Measurements from ENCODE around the gene STX1A. TPM values are rescaled to one million over a fixed set of nuclear protein-coding genes. Genes with fewer than 3 reads are reported as not detected.
"Not testable (repeated sequence)": the region's sequence is repeated elsewhere in the genome, so short reads cannot be mapped to it uniquely, and the experiment has no call there.

The STX1A gene
- total RNA-seq, 2 experiments from 2014 or later: 16.6 to 16.8 TPM

- ChIA-PET POLR2A (interaction anchor here (0.6 to 1.2 kb wide), 2 partner anchors 19 to 22 kb away, joined by 3 read pairs; partner anchors contain the start of gene ABHD11), CTCF (interaction anchor here (0.6 to 1.4 kb wide), 5 partner anchors 19 to 136 kb away, joined by 3 to 4 read pairs (median 3); no protein-coding TSS in a partner anchor)
- H3K4me1 Mint-ChIP-seq: peaks cover 34% of the 10 kb centered on the region
- no peak for ATAC-seq
- peaks cover 4% of the 10 kb centered on the region for H3K27me3 Mint-ChIP-seq
- H3K36me3 Mint-ChIP-seq (ENCODE audit: low read depth): peaks cover 3% of the 10 kb centered on the region
- H3K27ac Mint-ChIP-seq: no peak overlapping the region
- H3K9me3 Mint-ChIP-seq (ENCODE audit: low read depth): no peaks in the 10 kb centered on the region
- DNase-seq: no peak
- peak overlapping the region; percentile 47 for H3K4me3 Mint-ChIP-seq
- intact Hi-C loops (cut with DNase I, micrococcal nuclease): loop anchor here (1.0 to 5.0 kb wide), 9 partner anchors 15 to 162 kb away; partner anchors contain the start of genes BUD23 (in 2 of the 2), DNAJC30 (in 2 of the 2), ABHD11 (in 1 of the 2) and BCL7B (in 1 of the 2)
Measured at GRCh38 chr7:73719806-73720169, 319 bp upstream of the STX1A start.

- H3K4me1 Mint-ChIP-seq: peaks cover 34% of the 10 kb centered on the region
- POLR2A ChIA-PET: interaction anchor here (0.6 to 2.0 kb wide), 4 partner anchors 12 to 33 kb away, joined by 3 to 17 read pairs (median 3); partner anchors contain the start of gene ABHD11
- no peaks in the 10 kb centered on the region for H3K9me3 Mint-ChIP-seq (ENCODE audit: low read depth)
- peak overlapping the region; percentile 75 for H3K4me3 Mint-ChIP-seq
- ATAC-seq: no peak
- peaks cover 4% of the 10 kb centered on the region for H3K27me3 Mint-ChIP-seq
- intact Hi-C loops (cut with DNase I, micrococcal nuclease): loop anchor here (1.0 to 5.0 kb wide), 7 partner anchors 14 to 196 kb away; partner anchors contain the start of genes BAZ1B (in 2 of the 2), VPS37D (in 2 of the 2), ABHD11 (in 1 of the 2) and BUD23 (in 1 of the 2)
- DNase-seq: peak; percentile 62
- peaks cover 3% of the 10 kb centered on the region for H3K36me3 Mint-ChIP-seq (ENCODE audit: low read depth)
- CTCF ChIA-PET: interaction anchor here (0.8 to 3.8 kb wide), 4 partner anchors 16 to 265 kb away, joined by 3 to 21 read pairs (median 5); no protein-coding TSS in a partner anchor
- peak overlapping the region; percentile 66 for H3K27ac Mint-ChIP-seq
Measured at GRCh38 chr7:73718438-73718881, 1.0 kb downstream of the STX1A start.

GRCh38 chr7:73717991-73718405 is 1.5 kb downstream of the STX1A start:
- Mint-ChIP-seq H3K4me3 (peak overlapping the region; percentile 75), H3K36me3 (ENCODE audit: low read depth) (peaks cover 6% of the 10 kb centered on the region), H3K9me3 (ENCODE audit: low read depth) (no peaks in the 10 kb centered on the region), H3K27ac (peak overlapping the region; percentile 66), H3K27me3 (peaks cover 4% of the 10 kb centered on the region), H3K4me1 (peaks cover 36% of the 10 kb centered on the region)
- ChIA-PET CTCF (interaction anchor here (0.8 to 3.8 kb wide), 5 partner anchors 10 to 265 kb away, joined by 3 to 21 read pairs (median 4); no protein-coding TSS in a partner anchor), POLR2A (interaction anchor here (0.6 to 2.0 kb wide), 5 partner anchors 11 to 196 kb away, joined by 3 to 17 read pairs (median 3); partner anchors contain the start of genes ABHD11 and BAZ1B)
- ATAC-seq: peak; percentile 62
- DNase-seq: peak; percentile 89
- intact Hi-C loops (cut with DNase I, micrococcal nuclease): loop anchor here (1.0 to 5.0 kb wide), 7 partner anchors 13 to 196 kb away; partner anchors contain the start of genes BAZ1B (in 2 of the 2), VPS37D (in 2 of the 2), ABHD11 (in 1 of the 2) and BUD23 (in 1 of the 2)

- H3K27me3 Mint-ChIP-seq: peaks cover 4% of the 10 kb centered on the region
- ChIA-PET POLR2A (interaction anchor here (0.6 to 2.0 kb wide), 5 partner anchors 11 to 195 kb away, joined by 3 to 17 read pairs (median 3); partner anchors contain the start of genes ABHD11 and BAZ1B), CTCF (interaction anchor here (0.5 to 3.8 kb wide), 6 partner anchors 9 to 698 kb away, joined by 3 to 21 read pairs (median 4); no protein-coding TSS in a partner anchor)
- DNase-seq: no peak
- no peak for ATAC-seq
- no peaks in the 10 kb centered on the region for H3K9me3 Mint-ChIP-seq (ENCODE audit: low read depth)
- H3K27ac Mint-ChIP-seq: peak overlapping the region; percentile 66
- intact Hi-C loops (cut with DNase I, micrococcal nuclease): loop anchor here (5.0 kb wide), 2 partner anchors 50 to 95 kb away; partner anchors contain the start of genes MLXIPL (in 1 of the 2) and VPS37D (in 1 of the 2)
- H3K4me1 Mint-ChIP-seq: peaks cover 39% of the 10 kb centered on the region
- peaks cover 7% of the 10 kb centered on the region for H3K36me3 Mint-ChIP-seq (ENCODE audit: low read depth)
- peak overlapping the region; percentile 75 for H3K4me3 Mint-ChIP-seq
Measured at GRCh38 chr7:73717025-73717807, 2.3 kb downstream of the STX1A start.

- no peak overlapping the region for H3K4me3 Mint-ChIP-seq
- H3K4me1 Mint-ChIP-seq: peaks cover 39% of the 10 kb centered on the region
- H3K36me3 Mint-ChIP-seq (ENCODE audit: low read depth): peaks cover 7% of the 10 kb centered on the region
- POLR2A ChIA-PET: interaction anchor here (1.9 to 2.0 kb wide), 2 partner anchors 10 to 13 kb away, joined by 4 to 17 read pairs; no protein-coding TSS in a partner anchor
- peaks cover 4% of the 10 kb centered on the region for H3K27me3 Mint-ChIP-seq
- peak overlapping the region; percentile 14 for H3K27ac Mint-ChIP-seq
- H3K9me3 Mint-ChIP-seq (ENCODE audit: low read depth): no peaks in the 10 kb centered on the region
- CTCF ChIA-PET: interaction anchor here (1.4 to 3.8 kb wide), 4 partner anchors 8 to 110 kb away, joined by 4 to 21 read pairs (median 6); no protein-coding TSS in a partner anchor
- intact Hi-C loops (cut with DNase I, micrococcal nuclease): loop anchor here (5.0 kb wide), 2 partner anchors 49 to 94 kb away; partner anchors contain the start of genes MLXIPL (in 1 of the 2) and VPS37D (in 1 of the 2)
- ATAC-seq (no peak), DNase-seq (no peak)
Measured at GRCh38 chr7:73716318-73716890, 3.1 kb downstream of the STX1A start.

- ATAC-seq (peak; percentile 77), DNase-seq (peak; percentile 90)
- Mint-ChIP-seq H3K27ac (no peak overlapping the region), H3K36me3 (ENCODE audit: low read depth) (peaks cover 7% of the 10 kb centered on the region), H3K27me3 (peaks cover 2% of the 10 kb centered on the region), H3K9me3 (ENCODE audit: low read depth) (no peaks in the 10 kb centered on the region), H3K4me1 (peaks cover 39% of the 10 kb centered on the region), H3K4me3 (no peak overlapping the region)
- ChIA-PET CTCF (interaction anchor here (1.4 to 3.8 kb wide), 4 partner anchors 8 to 109 kb away, joined by 4 to 21 read pairs (median 6); no protein-coding TSS in a partner anchor), POLR2A (interaction anchor here (0.5 to 1.9 kb wide), 3 partner anchors 12 to 59 kb away, joined by 3 to 5 read pairs (median 4); no protein-coding TSS in a partner anchor)
- intact Hi-C loops (cut with DNase I, micrococcal nuclease): loop anchor here (1.0 to 5.0 kb wide), 4 partner anchors 9 to 136 kb away; partner anchors contain the start of genes MLXIPL (in 1 of the 2) and VPS37D (in 1 of the 2)
Measured at GRCh38 chr7:73715648-73716317, 3.7 kb downstream of the STX1A start.

- POLR2A ChIA-PET; DNase-seq; H3K27ac Mint-ChIP-seq; H3K36me3 Mint-ChIP-seq (ENCODE audit: low read depth); H3K27me3 Mint-ChIP-seq; H3K9me3 Mint-ChIP-seq (ENCODE audit: low read depth); intact Hi-C loops (cut with DNase I, micrococcal nuclease); H3K4me3 Mint-ChIP-seq; ATAC-seq: not testable (repeated sequence)
- peaks cover 35% of the 10 kb centered on the region for H3K4me1 Mint-ChIP-seq
- CTCF ChIA-PET: interaction anchor here (1.3 to 3.1 kb wide), 3 partner anchors 12 to 45 kb away, joined by 4 to 16 read pairs (median 5); no protein-coding TSS in a partner anchor
Measured at GRCh38 chr7:73713319-73713718, 6.2 kb downstream of the STX1A start.

GRCh38 chr7:73712773-73713172 is 6.7 kb downstream of the STX1A start:
- H3K27ac Mint-ChIP-seq: no peak overlapping the region

GRCh38 chr7:73708961-73709549 is 10.4 kb downstream of the STX1A start:
- Mint-ChIP-seq H3K4me1 (peaks cover 20% of the 10 kb centered on the region), H3K27me3 (no peaks in the 10 kb centered on the region), H3K4me3 (no peak overlapping the region), H3K36me3 (ENCODE audit: low read depth) (peaks cover 6% of the 10 kb centered on the region), H3K27ac (no peak overlapping the region), H3K9me3 (ENCODE audit: low read depth) (no peaks in the 10 kb centered on the region)
- CTCF ChIA-PET: no interaction called here
- intact Hi-C loops (cut with DNase I, micrococcal nuclease): no loop called here
- POLR2A ChIA-PET: no interaction called here
- ATAC-seq: no peak
- no peak for DNase-seq

More at GRCh38 chr7:73712773-73713172, 6.7 kb downstream of the STX1A start:
- Mint-ChIP-seq H3K4me3 (no peak overlapping the region), H3K27me3 (no peaks in the 10 kb centered on the region), H3K36me3 (ENCODE audit: low read depth) (peaks cover 9% of the 10 kb centered on the region), H3K4me1 (peaks cover 29% of the 10 kb centered on the region), H3K9me3 (ENCODE audit: low read depth) (no peaks in the 10 kb centered on the region)
- ChIA-PET POLR2A (no interaction called here), CTCF (interaction anchor here (3.1 kb wide), 1 partner anchor 11 kb away, joined by 16 read pairs; no protein-coding TSS in a partner anchor)
- no peak for DNase-seq
- ATAC-seq: no peak
- intact Hi-C loops (cut with DNase I, micrococcal nuclease): no loop called here
